Adrenal gland (tissue), 5 donors: ENCODE measurements around the gene PPFIA2.

Experiments used
- POLR2A ChIP-seq, 2 donors: fragments of 450-650 bp; IDR thresholded peaks; one replicate each; pipeline ENCODE4 v1.6.1; 2017; ENCODE audit warnings: antibody characterized with exemption in 2 of 2, mild to moderate bottlenecking in 2 of 2, moderate library complexity in 1 of 2
- TF ChIP-seq, protein P1 (sequence below), 6 experiments: fragments of 450-650 bp in 4 of 6; fragments of 200-600 bp in 2 of 6; sonication (generic) in 1 of 6; IDR thresholded peaks; 1 replicate in 5 of 6; 2 replicates in 1 of 6; pipeline versions ENCODE4 v1.5.1 to v1.8.0; 2016 to 2021; ENCODE audit warnings: antibody characterized with exemption in 6 of 6, mild to moderate bottlenecking in 2 of 6, moderate library complexity in 1 of 6
- donor health status: DM: no; HTN: no; CAD: no.

DNA sequence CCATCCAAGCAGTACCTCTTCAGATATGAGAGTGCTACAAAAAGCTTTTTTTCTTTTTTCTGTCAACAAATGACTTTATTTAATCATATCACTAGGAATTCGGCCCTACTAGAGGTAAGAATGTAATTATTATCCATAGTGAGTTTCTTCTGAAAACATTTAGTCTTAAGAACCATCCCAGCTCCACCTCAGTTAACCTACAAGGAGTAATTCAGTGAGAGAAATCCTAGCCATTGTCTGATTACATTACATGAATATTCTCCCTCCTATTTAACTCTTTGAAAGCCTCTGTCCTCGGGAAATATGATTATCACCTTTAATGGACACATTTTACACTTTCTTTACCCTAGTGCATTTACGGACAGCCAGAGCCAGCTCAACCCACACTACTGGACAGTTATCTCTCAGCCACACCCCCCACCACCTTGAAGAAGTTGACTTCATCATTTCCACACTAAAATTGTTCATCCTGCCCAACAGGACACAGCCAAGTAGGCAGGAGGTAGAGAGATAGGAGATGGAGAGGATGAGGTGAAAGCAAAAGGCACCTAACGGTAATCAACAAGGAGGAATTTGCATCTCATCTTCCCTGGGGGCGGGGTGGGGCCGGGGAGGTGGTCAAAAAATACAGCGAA, 1.3 kb downstream of the PPFIA2 start:
- TF ChIP-seq, protein P1, sequence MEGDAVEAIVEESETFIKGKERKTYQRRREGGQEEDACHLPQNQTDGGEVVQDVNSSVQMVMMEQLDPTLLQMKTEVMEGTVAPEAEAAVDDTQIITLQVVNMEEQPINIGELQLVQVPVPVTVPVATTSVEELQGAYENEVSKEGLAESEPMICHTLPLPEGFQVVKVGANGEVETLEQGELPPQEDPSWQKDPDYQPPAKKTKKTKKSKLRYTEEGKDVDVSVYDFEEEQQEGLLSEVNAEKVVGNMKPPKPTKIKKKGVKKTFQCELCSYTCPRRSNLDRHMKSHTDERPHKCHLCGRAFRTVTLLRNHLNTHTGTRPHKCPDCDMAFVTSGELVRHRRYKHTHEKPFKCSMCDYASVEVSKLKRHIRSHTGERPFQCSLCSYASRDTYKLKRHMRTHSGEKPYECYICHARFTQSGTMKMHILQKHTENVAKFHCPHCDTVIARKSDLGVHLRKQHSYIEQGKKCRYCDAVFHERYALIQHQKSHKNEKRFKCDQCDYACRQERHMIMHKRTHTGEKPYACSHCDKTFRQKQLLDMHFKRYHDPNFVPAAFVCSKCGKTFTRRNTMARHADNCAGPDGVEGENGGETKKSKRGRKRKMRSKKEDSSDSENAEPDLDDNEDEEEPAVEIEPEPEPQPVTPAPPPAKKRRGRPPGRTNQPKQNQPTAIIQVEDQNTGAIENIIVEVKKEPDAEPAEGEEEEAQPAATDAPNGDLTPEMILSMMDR (IDR thresholded peaks at IDR 0.05), result no peak
- no peak for TF ChIP-seq POLR2A (IDR thresholded peaks at IDR 0.05)
